K562 (cell line): Measurements from ENCODE around the gene GDF9. TPM values are rescaled to one million over a fixed set of nuclear protein-coding genes. Genes with fewer than 3 reads are reported as not detected.
A peak's percentile ranks its signal among the peaks of the same experiment; 100 is the strongest.

Source experiments
- CBX1 ChIP-seq: sonication (generic); IDR thresholded peaks from 2 replicates; pipeline ENCODE4 v1.6.1; 2016; ENCODE audit warnings: antibody characterized with exemption, low read depth, mild to moderate bottlenecking
- CBX3 ChIP-seq, 2 experiments: IDR thresholded peaks; 1 replicate in 1 of 2; 2 replicates in 1 of 2; pipeline ENCODE4 v1.6.1; 2012; ENCODE audit warnings: inconsistent platforms in 2 of 2, low read length in 2 of 2, borderline replicate concordance in 1 of 2, control low read depth in 1 of 2
- DNMT1 ChIP-seq: fragments of 450-650 bp; IDR thresholded peaks from 2 replicates; pipeline ENCODE4 v1.6.1; 2016; ENCODE audit warnings: antibody characterized with exemption, mild to moderate bottlenecking
- EP400 ChIP-seq: fragments of 450-650 bp; IDR thresholded peaks from 2 replicates; pipeline ENCODE4 v1.6.1; 2017; ENCODE audit warnings: antibody characterized with exemption, mild to moderate bottlenecking, moderate library complexity
- EWSR1 ChIP-seq: fragments of 450-650 bp; IDR thresholded peaks from 2 replicates; pipeline ENCODE4 v1.6.1; 2018; ENCODE audit warnings: borderline replicate concordance, mild to moderate bottlenecking, low read depth, moderate library complexity; ENCODE audit not compliant: partially characterized antibody
- FUS ChIP-seq: fragments of 200-400 bp; formaldehyde crosslinking; optimal IDR thresholded peaks from 2 replicates; pipeline ENCODE3; 2017; ENCODE audit warnings: low read depth, low read length
- GTF2B ChIP-seq: IDR thresholded peaks from 2 replicates; pipeline ENCODE4 v1.6.1; 2011; ENCODE audit not compliant: insufficient read length; ENCODE audit errors: extremely low read depth
- HIVEP1 ChIP-seq: fragments of 250-450 bp; sonication (Bioruptor Pico); IDR thresholded peaks from 2 replicates; pipeline ENCODE4 v1.4.0; 2020; ENCODE audit warnings: mild to moderate bottlenecking
- HMG20A ChIP-seq: fragments of 450-650 bp; formaldehyde crosslinking; conservative IDR thresholded peaks from 2 replicates; pipeline ENCODE4 v1.4.0; 2020; ENCODE audit warnings: mild to moderate bottlenecking, mixed read lengths
- HOMEZ ChIP-seq: fragments of 250-450 bp; sonication (Bioruptor Pico); IDR thresholded peaks from 2 replicates; pipeline ENCODE4 v1.4.0; 2020; ENCODE audit warnings: mild to moderate bottlenecking, moderate library complexity
- KAT7 ChIP-seq: sonication (generic); formaldehyde crosslinking; IDR thresholded peaks from 2 replicates; pipeline ENCODE4 v1.8.0; 2022; ENCODE audit warnings: missing genetic modification reagents, mild to moderate bottlenecking, borderline replicate concordance
- KDM5B ChIP-seq: fragments of 200-600 bp; sonication (generic); IDR thresholded peaks from 2 replicates; pipeline ENCODE4 v1.6.1; 2012; ENCODE audit warnings: low read depth, mild to moderate bottlenecking, moderate library complexity, low read length, control low read depth, inconsistent platforms; ENCODE audit not compliant: insufficient replicate concordance
- MAFF ChIP-seq: IDR thresholded peaks from 2 replicates; pipeline ENCODE4 v1.6.1; 2012; ENCODE audit warnings: low read length, improper control_type of control experiment
- MEIS2 ChIP-seq: fragments of 450-650 bp; IDR thresholded peaks from 2 replicates; pipeline ENCODE4 v1.6.1; 2014; ENCODE audit warnings: mild to moderate bottlenecking; ENCODE audit not compliant: partially characterized antibody
- MTA2 ChIP-seq: fragments of 450-650 bp; IDR thresholded peaks from 2 replicates; pipeline ENCODE4 v1.6.1; 2016; ENCODE audit warnings: low read depth
- NCOA2 ChIP-seq, 2 experiments: fragments of 450-650 bp; IDR thresholded peaks; 2 replicates each; pipeline ENCODE4 v1.6.1; 2018; ENCODE audit warnings: mild to moderate bottlenecking in 2 of 2, moderate library complexity in 1 of 2; ENCODE audit not compliant: partially characterized antibody in 2 of 2
- PKNOX1 ChIP-seq: fragments of 450-650 bp; IDR thresholded peaks from 2 replicates; pipeline ENCODE4 v1.6.1; 2016
- RBM15 ChIP-seq: fragments of 200-400 bp; formaldehyde crosslinking; IDR thresholded peaks from 2 replicates; pipeline ENCODE4 v1.6.1; 2018; ENCODE audit warnings: mild to moderate bottlenecking, low read length, moderate library complexity; ENCODE audit not compliant: insufficient read depth
- TRIM28 ChIP-seq: fragments of 450-650 bp; IDR thresholded peaks from 2 replicates; pipeline ENCODE4 v1.6.1; 2017
- ZNF280A ChIP-seq: fragments of 450-650 bp; IDR thresholded peaks from 2 replicates; pipeline ENCODE4 v1.6.1; 2018; ENCODE audit warnings: mild to moderate bottlenecking, low read depth; ENCODE audit not compliant: partially characterized antibody
- ZNF282 ChIP-seq: sonication (generic); formaldehyde crosslinking; IDR thresholded peaks from 2 replicates; pipeline ENCODE4 v1.8.1; 2023; ENCODE audit warnings: missing genetic modification reagents
- ZNF395 ChIP-seq: fragments of 200-800 bp; sonication (Bioruptor generic); IDR thresholded peaks from 2 replicates; pipeline ENCODE4 v1.6.1; 2017; ENCODE audit warnings: missing genetic modification characterization, missing compliant biosample characterization
- ZNF583 ChIP-seq: fragments of 250-450 bp; sonication (Bioruptor Pico); IDR thresholded peaks from 2 replicates; pipeline ENCODE4 v1.4.0; 2020
- ZNF586 ChIP-seq: fragments of 450-650 bp; formaldehyde crosslinking; conservative IDR thresholded peaks from 2 replicates; pipeline ENCODE4 v1.4.0; 2020; ENCODE audit warnings: mild to moderate bottlenecking, moderate library complexity
- ZNF589 ChIP-seq: fragments of 200-800 bp; sonication (Bioruptor generic); IDR thresholded peaks from 2 replicates; pipeline ENCODE4 v1.6.1; 2016; ENCODE audit warnings: low read depth, missing genetic modification characterization, missing compliant biosample characterization
- polyA plus RNA-seq, 8 experiments: library from polyadenylated mRNA; depleted of rRNA in 4 of 8; stranded (reverse) in 5 of 8; unstranded in 3 of 8; fragments of >200 nt; fragmentation: Nextera tagmentation in 2 of 8; fragmentation: Illumina TruSeq in 1 of 8; extraction: Ambion mirVana in 2 of 8; extraction: Trizol in 1 of 8; gene quantifications; 2 replicates each; pipeline versions ENCODE4 v1.2.1 to v1.2.3, GENCODE V29; 2011 to 2014; ENCODE audit warnings: inconsistent platforms in 1 of 8, missing spikeins in 1 of 8
- total RNA-seq, 7 experiments: library from RNA; depleted of rRNA in 6 of 7; stranded (reverse); fragments of >200 nt in 6 of 7; fragmentation: Illumina TruSeq in 2 of 7; extraction: Trizol in 2 of 7; gene quantifications; 2 replicates each; pipeline versions ENCODE4 v1.2.1 to v1.2.3, GENCODE V29; 2011 to 2021; ENCODE audit warnings: low replicate concordance in 1 of 7

GDF9 gene
- total and polyA plus RNA-seq, 9 of the 15 experiments (the other 6 are each of a cell fraction or from before 2014, with no cell fraction given): 0.10 to 0.70 (median 0.20) TPM; not detected in 1

- TF ChIP-seq HOMEZ (no peak), MTA2 (no peak), ZNF282 (CRISPR knock-in tag) (no peak), EP400 (no peak), TRIM28 (no peak), ZNF589 (CRISPR knock-in tag) (no peak), ZNF395 (CRISPR knock-in tag) (no peak), ZNF586 (no peak), EWSR1 (no peak), KDM5B (no peak), KAT7 (CRISPR knock-in tag) (no peak), CBX3 (IDR thresholded peaks at IDR 0.05; ENCODE audit: borderline replicate concordance in 1 of 2, low read length in 2 of 2) (no peak), ZNF280A (no peak), HIVEP1 (CRISPR knock-in tag) (no peak), NCOA2 (IDR thresholded peaks at IDR 0.05; ENCODE audit: partially characterized antibody in 2 of 2) (no peak), PKNOX1 (peak; percentile 76), ZNF583 (CRISPR knock-in tag) (no peak), FUS (no peak), DNMT1 (no peak), CBX1 (no peak), MEIS2 (peak; percentile 50), RBM15 (no peak), MAFF (no peak), HMG20A (CRISPR knock-in tag) (no peak), GTF2B (no peak)
These were observed 28.4 kb downstream of the GDF9 start (continued) for GRCh38 chr5:132837868-132838267.
